Measurements from ENCODE around the gene RALB.
"Not testable (repeated sequence)": the region's sequence is repeated elsewhere in the genome, so short reads cannot be mapped to it uniquely, and the experiment has no call there.

Gene RALB

GRCh38 chr2:120317916-120318315, 65.3 kb downstream of the RALB start:
- no peak for DNase-seq

GRCh38 chr2:120318626-120319025, 66.0 kb downstream of the RALB start:
- no peak for DNase-seq

GRCh38 chr2:120319123-120319522, 66.5 kb downstream of the RALB start:
- no peak for DNase-seq

GRCh38 chr2:120319686-120320317, 67.2 kb downstream of the RALB start:
- no peak for DNase-seq

- no peak for DNase-seq
These were observed 67.7 kb downstream of the RALB start for GRCh38 chr2:120320318-120320851.

GRCh38 chr2:120320887-120321556, 68.4 kb downstream of the RALB start:
- not testable (repeated sequence) for DNase-seq

- DNase-seq, result no peak
These were observed 69.2 kb downstream of the RALB start for GRCh38 chr2:120321721-120322284.

GRCh38 chr2:120322329-120322728, 69.7 kb downstream of the RALB start:
- DNase-seq, result no peak

- DNase-seq, result no peak
These were observed 70.6 kb downstream of the RALB start for GRCh38 chr2:120323214-120323613.

- DNase-seq, result no peak
These were observed 71.3 kb downstream of the RALB start for GRCh38 chr2:120323807-120324399.

- no peak for DNase-seq
These were observed 72.3 kb downstream of the RALB start for GRCh38 chr2:120324933-120325332.

- DNase-seq, result no peak
These were observed 73.4 kb downstream of the RALB start for GRCh38 chr2:120326066-120326465.

- no peak for DNase-seq
These were observed 78.5 kb downstream of the RALB start for GRCh38 chr2:120330946-120331822.

- DNase-seq, result no peak
These were observed 79.3 kb downstream of the RALB start for GRCh38 chr2:120331903-120332302.

GRCh38 chr2:120332384-120332783, 79.7 kb downstream of the RALB start:
- DNase-seq, result no peak

- no peak for DNase-seq
These were observed 81.4 kb downstream of the RALB start for GRCh38 chr2:120334068-120334467.

GRCh38 chr2:120336749-120337148, 84.1 kb downstream of the RALB start:
- no peak for DNase-seq

- peak; percentile 55 to 84 (median 74) for DNase-seq
These were observed 85.4 kb downstream of the RALB start for GRCh38 chr2:120338015-120338414.

GRCh38 chr2:120341977-120342376, 89.3 kb downstream of the RALB start:
- peak in 1 of 3 donors; percentile 25 for DNase-seq

- no peak for DNase-seq
These were observed 89.8 kb downstream of the RALB start for GRCh38 chr2:120342446-120342845.

GRCh38 chr2:120343100-120343432, 90.4 kb downstream of the RALB start:
- DNase-seq, result no peak

GRCh38 chr2:120343433-120344105, 90.9 kb downstream of the RALB start:
- peak; percentile 64 to 89 (median 77) for DNase-seq

All from suppressor macrophage treated with lipopolysaccharide for 1 hour (primary cell).